Hepatic stellate cell (primary cell): ENCODE measurements around the gene TSPEAR.
"Not testable (repeated sequence)": the region's sequence is repeated elsewhere in the genome, so short reads cannot be mapped to it uniquely, and the experiment has no call there.

ENCODE experiments used
- DNase-seq: peaks from one replicate; pipeline ENCODE4 v3.0.0; 2011; ENCODE audit warnings: low spot score

TSPEAR gene

DNA sequence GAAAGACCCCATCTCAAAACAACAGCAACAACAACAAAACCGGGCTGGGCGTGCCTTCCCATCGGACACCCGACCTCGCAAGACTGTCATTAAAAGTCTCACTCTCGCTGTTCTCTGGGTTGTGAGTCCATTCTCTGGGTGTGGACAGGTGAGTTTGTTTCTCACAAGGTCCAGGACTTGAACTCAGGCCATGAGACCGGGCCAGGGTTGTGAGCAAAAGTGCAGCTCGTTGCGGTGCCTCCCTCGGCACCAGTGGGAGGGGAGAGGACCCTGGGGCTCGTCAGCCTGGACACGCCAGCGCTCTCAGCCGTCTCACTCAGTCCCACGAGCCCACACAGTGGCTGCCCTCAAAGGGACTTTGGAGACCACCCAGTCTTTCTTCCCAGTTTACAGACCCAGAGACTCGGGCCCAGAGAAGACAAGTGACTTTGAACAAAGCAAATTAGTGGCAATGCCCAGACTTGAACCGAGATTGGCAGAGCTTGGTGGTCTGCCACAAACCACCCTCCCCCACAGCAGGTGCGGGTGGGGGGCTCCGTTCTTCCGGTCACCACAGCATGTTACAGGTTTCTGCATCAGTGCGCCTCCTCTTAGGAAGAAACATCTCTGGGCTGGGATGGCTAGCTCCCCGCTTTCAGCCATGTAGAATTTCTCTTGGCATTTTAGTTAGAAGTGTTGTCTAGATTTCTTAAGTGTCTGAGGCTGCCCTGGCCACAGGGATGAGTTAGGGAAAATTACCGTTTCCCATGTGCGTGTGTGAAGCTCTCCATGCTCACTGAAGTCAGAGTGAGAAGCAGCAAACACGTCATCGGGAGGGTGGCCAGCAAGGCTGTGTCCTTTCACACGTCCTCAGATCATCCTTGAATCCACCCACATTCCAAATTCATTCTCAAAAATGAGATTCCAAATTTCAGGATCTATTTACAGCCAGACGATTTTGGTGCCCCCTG is 227.8 kb downstream of the TSPEAR start:
- DNase-seq, result no peak

- DNase-seq, result no peak
Observed at GRCh38 chr21:44482581-44483287, 228.6 kb downstream of the TSPEAR start.

DNA sequence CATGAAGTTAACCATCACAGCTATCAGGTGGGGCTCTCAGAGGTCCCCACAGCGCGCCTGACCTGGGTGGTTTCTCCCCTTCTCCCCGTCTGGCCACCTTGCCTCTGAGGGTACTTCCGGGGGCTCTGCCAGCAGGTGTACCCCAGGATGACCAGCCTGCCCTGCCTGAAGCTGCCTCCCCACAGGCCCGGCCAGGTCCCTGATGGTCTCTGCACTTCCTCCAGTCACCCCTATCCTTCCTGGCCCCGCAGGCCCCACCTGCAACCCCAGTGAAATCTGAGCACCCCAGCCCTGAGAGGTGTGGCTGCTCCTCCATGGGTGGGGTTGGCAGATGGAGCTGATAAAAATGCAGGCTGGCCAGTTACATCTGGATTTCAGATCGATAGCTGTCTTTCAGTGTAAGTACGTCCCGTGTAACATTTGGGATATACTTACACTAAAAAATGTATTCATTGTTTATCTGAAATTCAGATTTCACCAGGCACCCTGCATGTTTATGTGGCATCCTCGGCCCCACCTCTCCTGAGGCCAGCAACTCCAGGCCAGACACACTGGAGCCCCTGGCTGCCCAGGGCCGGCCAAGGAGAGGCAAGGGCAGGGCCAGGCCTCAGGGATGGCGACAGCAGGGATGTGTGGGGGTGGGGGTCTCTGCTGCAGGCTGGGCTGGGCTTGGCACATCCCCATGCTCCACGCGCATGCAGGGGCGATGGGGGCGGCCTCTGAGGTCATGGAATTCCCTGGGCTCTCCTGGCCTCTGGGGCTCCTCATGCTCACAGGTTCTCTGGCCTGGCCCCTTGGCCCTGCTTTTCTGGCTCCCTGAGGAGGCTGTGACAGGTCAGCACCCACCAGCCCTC is 230.9 kb downstream of the TSPEAR start:
- no peak for DNase-seq

DNA sequence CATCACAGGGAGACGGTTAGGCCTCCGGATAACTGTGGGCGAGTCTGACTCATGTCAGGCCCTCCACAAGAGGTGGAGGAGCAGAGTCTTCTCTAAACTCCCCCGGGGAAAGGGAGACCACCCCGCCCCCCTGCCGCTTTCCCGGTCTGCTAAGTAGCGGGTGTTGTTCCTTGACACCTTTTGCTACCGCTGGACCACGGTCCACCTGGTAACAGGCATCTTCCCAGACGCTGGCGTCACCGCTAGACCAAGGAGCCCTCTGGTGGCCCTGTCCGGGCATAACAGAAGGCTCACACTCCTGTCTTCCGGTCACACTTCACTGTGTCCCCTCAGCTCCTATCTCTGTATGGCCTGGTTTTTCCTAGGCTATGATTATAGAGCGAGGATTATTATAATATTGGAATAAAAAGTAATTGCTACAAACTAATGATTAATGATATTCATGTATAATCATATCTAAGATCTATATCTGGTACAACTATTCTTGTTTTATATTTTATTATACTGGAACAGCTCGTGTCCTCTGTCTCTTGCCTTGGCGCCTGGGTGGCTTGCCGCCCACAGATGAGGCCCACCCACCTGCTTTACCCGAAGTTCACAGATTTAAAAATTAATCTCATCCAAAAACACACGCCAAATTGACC is 231.7 kb downstream of the TSPEAR start:
- not testable (repeated sequence) for DNase-seq

- DNase-seq, result no peak
Observed at GRCh38 chr21:44478801-44479167, 232.6 kb downstream of the TSPEAR start.

GRCh38 chr21:44478124-44478800 is 233.1 kb downstream of the TSPEAR start:
- no peak for DNase-seq

DNA sequence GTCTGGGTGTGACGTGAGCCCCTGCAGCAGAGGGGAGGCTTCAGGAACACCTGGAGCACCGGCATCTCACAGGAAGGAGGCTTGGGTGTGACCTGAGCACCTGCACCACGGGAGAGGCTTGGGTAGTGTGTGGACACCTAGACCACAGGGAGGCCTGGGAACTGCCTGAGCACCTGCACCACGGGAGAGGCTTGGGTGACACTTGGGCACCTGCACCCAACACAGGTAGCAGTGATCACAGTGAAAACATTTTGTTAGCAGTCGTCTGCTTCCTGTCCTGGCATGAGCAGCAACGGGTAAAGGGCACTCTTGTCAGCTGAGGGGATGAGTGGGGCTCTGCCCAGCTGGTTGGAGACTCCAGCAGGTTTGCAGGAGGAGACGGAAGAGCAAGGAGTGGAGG is 233.7 kb downstream of the TSPEAR start:
- no peak for DNase-seq

GRCh38 chr21:44477131-44477530 is 234.2 kb downstream of the TSPEAR start:
- no peak for DNase-seq

- no peak for DNase-seq
Observed at GRCh38 chr21:44475266-44475845, 236.0 kb downstream of the TSPEAR start.

DNA sequence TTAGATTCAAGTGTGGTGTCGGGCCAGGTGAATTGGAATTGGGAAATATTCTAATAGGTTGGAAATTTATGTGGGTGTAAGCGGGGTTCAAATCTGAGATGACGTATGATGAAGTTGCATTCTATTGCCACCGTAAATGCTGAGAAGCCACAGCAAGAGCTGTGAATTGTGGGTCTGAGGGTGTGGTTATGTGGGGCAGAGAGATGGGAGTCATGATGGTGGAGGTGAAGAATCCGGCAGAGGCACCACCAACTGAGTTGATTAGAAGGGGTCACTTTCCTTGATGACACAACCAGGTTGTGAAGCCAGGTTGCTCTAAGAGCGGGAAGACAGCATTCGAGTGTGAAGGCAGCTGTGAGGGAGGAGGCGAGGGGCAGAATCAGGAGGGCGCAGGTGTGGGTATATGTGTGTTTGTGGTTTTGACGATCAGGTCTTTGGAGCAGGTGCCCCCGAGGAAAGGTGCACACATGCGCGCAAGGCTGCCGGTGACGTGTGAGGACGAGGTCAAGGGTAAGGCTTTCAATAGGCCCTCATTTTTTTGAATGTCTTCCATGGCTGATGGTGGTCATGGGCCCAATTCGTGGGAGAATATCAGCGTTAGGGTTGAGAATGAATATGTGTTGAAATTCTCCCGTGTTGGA is 237.3 kb downstream of the TSPEAR start:
- no peak for DNase-seq

DNA sequence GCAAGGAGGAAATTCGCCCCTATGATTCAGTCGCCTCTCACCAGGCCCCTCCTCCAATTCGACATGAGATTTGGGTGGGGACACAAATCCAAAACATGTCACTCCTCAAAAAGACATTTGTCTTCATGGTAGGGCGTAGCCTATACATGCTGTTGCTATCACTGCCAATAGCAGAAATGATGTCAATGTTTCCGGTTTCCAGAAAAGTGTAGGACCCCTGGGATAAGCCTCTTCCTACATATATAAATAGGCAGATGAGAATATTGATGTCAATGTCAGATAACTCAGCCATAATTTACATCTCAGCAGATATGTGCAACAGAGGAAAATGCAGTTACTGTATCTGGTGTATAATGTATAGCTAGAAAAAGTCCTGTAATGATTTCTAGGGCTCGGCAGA is 239.4 kb downstream of the TSPEAR start:
- no peak for DNase-seq

DNA sequence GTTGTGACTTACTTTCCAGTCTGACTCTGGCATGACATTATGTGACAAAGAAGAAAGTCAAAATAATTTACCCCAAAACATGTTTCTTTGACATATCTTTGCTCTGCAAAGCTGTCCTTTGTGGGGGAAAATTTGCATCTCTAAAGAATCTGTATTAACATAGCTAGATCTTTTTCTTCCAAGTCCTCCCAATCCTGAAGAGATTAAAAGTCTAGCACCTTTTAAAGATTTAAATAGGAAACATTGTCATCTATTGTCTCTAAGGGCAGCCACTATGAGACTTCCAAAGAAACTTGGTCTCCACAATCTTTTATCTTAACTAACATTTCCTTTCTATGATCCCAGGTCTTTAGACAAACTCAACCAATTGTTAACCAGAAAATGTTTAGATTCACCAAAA is 240.0 kb downstream of the TSPEAR start:
- no peak for DNase-seq

GRCh38 chr21:44467859-44468195 is 243.5 kb downstream of the TSPEAR start:
- no peak for DNase-seq

DNA sequence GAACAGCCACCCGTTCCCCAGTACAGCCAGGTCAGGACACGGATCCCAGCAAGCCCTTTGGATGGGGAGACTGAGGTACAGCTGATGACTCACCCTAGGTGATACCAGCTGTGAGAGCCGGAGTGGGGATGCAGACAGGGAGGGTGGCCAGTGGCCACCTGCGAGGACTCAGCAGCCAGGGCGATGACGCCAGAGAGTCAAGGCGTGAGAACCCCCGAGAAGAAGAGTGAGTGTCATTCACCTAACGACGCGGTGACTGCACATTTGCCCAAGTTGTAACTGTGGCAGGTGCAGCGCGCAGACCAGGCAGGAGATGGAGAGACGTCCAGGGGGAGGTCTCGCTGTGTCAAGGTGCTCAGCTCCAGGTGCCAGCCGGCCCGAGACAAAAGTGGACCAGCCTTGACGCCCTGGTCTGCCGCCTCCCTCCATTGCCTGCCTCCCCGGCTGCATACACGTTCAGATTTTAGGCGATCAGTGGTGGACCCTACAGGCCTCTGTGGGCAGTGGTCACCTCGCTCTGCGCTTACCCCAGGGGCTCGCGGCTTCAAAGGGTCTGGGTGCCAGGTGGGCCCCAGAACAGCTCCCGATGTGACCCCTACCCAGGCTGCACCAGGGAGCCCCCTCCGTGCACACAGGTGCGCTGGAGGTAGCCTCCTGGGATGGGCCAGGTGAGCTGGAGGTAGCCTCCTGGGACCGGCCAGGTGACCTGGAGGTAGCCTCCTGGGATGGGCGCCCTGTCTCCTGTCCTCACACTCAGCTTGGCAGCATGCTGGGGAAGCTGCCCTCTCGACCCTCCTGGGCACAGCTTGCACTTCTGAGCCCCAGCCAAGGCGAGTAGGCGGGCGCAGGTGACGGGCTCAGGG is 244.1 kb downstream of the TSPEAR start:
- no peak for DNase-seq

GRCh38 chr21:44466351-44466954 is 244.9 kb downstream of the TSPEAR start:
- DNase-seq, result no peak

DNA sequence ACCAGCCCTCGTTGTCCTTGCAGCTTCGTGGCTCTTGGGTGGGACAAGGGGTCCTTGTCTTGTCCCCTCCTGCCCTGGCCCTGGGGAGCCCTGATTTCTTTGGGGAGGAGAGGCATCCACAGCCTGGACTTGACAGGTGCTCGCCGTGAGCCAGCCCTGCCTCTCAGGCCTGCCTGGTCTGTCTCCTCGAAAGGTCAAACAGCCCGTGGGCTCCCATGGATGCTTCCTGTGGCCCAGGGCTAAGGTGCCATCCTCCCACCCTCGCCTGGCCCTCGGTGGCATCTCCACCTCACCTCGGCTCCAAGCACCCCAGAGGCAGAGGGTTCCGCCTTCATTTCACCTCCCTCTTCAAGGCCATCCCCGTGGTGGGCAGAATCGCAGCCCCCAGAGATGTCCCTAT is 247.0 kb downstream of the TSPEAR start:
- no peak for DNase-seq

DNA sequence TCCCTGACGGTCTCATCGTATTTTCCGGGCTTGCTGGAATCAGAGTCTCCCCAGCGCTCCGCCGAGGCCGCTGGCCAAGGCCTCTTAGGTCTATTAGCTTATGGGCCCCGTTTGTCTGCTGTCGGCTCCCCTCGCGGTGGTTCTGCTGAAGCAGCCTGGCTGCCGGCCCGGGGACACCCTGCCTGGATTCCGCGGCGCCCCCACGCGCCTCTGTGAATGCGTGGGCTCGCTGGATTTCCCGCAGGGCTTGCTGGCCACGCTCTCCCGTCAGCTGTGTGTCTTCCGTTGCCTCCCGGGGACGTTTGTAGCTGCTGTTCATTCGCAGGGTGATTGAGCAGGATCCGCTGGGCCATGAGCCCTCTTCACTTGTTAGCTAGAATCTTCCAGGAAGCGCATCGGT is 247.6 kb downstream of the TSPEAR start:
- DNase-seq, result no peak

DNA sequence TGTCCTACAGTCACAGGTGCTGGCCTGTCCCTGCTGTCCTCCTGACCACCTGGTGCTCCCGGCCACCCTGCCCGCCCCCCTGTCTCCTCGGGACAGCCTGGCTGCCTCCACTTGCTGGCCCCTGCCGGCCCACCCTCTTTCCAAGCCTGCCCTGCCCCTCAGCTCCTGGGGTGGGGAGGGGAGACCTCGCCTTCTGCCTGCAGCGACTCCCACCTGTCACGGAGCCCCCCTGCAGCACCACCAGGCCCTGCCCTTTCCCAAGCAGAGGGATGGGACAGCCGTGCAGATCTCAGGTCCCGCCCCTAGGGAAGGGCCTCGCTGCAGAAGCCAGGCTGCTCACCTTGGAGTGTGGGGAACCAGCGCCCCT is 248.6 kb downstream of the TSPEAR start:
- DNase-seq, result no peak
